NCI-H524 (cell line): ENCODE data around the gene GATAD2A.
"Not testable (repeated sequence)": the region's sequence is repeated elsewhere in the genome, so short reads cannot be mapped to it uniquely, and the experiment has no call there.

Experiments used
- DNase-seq, 2 experiments: peaks; one replicate each; lab custom pipeline; 2025; lab: John Stamatoyannopoulos, UW

Gene GATAD2A

DNA sequence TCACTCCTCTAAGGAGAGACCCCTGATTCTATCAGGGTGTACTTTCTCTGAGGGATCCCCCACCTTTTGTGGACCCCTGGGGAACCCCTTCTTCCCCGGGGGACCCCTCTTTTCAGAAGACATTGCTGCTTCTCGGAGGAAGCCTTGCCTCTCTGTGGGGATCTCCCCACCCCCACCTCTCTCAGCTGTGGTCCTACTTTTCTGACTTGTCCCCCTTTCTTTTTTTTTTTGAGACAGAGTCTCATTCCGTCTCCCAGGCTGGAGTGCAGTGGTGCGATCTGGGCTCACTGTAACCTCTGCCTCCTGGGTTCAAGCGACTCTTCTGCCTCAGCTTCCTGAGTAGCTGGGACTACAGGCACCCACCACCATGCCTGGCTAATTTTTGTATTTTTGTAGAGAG is 18.4 kb upstream of the GATAD2A start:
- DNase-seq: no peak

- DNase-seq: no peak
These were observed 16.6 kb upstream of the GATAD2A start for GRCh38 chr19:19388568-19389555.

DNA sequence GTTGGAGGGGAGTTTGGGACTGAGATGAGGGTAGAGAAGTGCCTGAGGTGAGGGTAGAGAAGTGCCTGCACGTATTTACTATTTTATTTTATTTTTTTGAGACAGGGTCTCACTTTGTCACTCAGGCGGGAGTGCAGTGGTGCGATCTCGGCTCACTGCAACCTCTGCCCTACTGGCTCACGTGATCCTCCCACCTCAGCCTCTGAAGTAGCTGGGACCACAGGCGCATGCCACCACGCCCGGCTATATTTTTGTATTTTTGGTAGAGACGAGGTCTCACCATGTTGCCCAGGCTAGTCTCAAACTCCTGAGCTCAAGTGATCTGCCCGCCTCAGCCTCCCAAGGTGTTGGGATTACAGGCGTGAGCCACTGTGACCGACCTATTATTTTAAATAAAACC is 15.8 kb upstream of the GATAD2A start:
- DNase-seq: not testable (repeated sequence)

DNA sequence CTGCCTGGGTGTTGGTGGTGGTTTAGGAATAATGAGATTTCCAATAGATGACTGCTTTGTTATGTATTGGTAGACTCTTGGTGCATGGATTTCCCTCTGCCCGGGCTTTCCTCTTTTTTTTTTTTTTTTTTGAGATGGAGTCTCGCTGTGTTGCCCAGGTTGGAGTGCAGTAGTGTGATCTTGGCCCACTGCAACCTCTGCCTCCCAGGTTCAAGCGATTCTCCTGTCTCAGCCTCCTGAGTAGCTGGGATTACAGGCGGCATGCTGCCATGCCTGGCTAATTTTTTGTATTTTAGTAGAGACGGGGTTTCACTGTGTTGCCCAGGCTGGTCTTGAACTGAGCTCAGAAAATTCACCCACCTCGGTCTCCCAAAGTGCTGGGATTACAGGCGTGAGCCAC is 11.1 kb upstream of the GATAD2A start:
- DNase-seq: not testable (repeated sequence)

DNA sequence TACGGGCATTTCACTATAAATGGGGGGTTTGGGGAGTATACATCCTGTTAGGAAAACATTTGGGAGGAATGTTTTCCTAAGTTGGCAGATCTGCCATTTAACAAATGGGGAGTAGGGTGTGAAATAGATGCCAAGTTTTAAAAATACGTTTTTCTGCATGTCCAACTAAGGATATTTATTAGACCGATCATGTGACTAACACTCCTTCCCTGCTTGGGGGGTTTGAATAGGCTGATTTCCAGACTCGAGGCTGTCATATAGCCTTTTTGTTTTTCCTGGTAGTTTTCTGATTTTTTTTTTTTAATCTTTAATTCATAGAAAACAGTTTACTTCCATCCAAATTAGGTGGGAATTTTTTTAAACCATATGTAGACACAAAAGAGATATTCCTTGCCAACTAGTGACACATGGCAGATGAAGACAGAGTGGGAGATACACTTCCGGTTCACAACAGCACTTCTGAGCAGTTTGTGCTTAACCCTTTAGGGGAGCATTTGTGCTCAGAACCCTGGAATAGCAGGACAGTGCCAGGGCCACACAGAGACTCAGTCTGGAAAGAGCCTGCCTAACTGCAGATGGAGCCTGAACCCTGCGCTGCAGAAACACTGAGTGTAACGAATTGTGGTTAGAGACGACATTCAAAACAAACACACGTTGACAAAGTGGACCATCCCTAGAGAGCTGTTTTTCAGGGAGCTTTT is 5.6 kb upstream of the GATAD2A start:
- DNase-seq: no peak

- no peak for DNase-seq
These were observed 2.7 kb upstream of the GATAD2A start for GRCh38 chr19:19402656-19403372.

DNA sequence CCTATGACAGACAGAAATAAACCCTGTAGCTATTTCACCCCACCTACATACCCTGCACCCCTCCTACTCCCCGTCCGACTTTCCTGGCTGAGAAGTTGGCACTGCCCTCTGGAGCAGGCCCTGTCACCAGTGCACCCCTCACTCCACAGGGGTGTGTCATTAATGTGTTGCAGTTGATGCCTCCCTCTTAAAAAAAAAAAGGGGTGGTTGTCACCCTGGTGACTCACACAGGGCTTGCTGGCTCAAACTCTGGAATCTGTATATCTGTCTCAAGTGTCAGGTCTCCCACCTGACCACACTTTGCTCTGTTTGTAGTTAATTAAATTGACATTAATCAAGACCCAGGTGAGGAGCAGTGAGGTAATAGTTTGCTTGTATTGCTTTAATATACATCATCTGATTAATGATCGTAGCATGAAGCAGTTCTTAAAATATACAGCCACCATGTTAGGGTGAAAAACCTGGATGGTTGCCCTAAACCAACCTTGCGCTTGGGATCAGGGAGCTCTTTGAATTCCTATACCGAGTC is 2.0 kb upstream of the GATAD2A start:
- DNase-seq: no peak

DNA sequence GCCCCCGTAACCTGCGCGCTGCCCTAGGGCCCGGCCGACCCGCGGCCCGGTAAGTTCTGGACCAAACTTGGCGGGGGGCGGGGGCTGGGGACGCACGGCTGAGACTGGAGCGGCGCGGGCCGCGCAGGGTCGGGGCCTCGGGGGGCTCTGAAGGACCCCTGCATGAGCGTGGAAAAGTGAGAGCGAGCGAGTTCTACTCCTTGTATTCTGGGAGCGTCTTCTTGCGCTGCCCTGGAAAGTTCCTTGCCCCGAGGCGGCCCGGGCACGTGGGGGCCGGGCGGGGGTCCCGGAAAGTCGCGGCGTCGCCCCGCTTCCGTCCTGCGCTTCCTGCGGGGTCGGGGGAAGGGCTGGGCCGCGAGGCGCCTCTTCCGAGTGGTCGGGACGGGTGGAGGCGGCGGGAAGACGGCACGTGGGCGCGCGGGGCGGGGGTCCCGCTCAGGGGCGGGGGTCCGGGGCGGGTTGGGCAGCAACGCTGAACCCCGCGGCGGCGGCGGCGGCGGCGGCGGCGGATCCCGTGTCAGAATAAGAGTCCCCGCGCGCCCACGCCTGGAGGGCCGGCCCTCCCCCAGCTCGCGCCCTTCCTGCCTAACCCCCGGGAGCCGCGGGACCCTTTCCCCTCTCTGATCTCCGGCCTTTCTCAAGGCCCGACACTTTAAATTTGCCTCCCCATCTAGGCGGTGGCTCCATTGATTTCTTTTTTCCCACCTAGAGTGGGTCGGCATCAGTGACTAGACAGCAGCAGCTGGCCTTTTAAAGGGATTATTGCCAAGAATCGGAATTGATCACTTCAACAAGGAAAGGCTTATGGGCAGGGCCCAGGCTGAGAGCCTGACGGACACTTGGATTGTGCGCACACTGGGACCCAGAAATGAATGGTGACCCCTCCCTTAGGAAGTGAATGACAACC is 749 bp downstream of the GATAD2A start:
- DNase-seq: peak; percentile 45 to 73

GRCh38 chr19:19406878-19407632 is 1.6 kb downstream of the GATAD2A start:
- peak in 1 of 2 experiments; percentile 36 for DNase-seq

DNA sequence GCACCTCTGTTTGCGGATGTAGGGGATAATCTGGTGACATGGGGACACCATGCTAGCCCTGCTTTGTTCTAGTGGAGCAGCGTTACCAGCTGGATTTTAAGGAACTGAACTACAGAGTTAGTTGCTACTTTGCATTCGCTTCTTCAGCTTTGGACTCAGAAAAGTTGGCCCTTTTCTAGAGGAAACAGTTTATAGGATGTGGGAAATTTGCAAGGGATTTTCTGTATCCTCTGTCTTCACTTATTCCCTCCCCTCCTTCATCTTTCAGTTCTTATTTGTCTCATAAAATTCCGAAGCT is 2.1 kb downstream of the GATAD2A start:
- no peak for DNase-seq

- no peak for DNase-seq
These were observed 3.7 kb downstream of the GATAD2A start for GRCh38 chr19:19409205-19409604.

DNA sequence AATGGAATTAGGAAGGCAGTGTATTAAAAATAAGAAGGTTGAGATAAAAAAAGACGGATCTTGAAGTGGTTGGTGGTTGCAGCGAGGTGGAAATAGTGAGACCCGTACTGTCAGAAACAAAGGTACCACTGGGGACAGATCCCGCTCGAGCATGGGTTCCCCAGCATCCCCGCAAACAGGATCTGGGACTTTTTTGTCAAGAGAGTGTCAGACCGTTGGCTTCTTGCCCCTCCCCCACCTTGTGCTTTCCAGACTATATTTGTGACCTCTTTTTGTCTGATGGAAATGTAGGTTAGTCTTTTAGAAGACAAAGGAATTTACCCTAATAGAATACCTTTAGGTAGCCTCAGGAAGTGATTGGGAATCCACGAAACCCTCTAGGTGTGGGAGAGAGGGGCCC is 4.2 kb downstream of the GATAD2A start:
- DNase-seq: no peak

- DNase-seq: no peak
These were observed 5.4 kb downstream of the GATAD2A start for GRCh38 chr19:19410553-19411550.

- DNase-seq: no peak
These were observed 10.8 kb downstream of the GATAD2A start for GRCh38 chr19:19416280-19416679.

GRCh38 chr19:19417046-19417445 is 11.6 kb downstream of the GATAD2A start:
- DNase-seq: no peak

GRCh38 chr19:19417628-19418245 is 12.3 kb downstream of the GATAD2A start:
- peak; percentile 66 to 83 for DNase-seq

DNA sequence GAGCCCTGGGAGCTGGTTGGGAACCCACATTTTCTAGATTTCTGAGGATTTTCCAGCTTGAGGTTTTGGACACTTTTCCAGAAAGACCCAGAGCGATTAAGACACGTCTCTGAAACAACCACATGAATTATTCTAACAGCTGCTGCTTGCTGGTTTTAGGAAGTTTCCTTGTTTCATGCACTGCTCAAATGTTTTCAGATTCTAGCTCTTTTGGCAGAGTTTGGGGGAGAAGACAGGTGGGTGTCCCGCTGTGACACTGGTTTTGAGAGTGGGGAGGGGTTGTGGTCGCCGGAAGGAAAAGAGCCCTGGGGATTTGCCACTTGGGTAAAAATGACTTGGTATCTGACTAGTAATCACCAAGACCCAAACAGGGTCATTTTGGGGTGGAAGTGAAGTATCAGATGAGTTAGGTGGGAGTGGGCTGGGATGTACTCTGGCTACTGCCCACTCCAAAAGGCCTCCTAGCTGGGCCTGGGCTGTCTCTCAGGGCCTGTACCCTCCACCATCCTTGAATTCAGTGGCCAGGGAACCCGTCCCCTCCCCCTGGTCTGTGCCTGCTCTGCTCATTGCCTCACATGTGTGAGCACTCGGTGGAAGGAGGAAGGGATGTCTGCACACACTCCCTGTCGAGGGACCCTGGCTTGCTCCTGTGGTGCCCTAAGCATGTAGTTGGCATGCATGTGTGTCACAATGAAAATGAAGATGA is 13.2 kb downstream of the GATAD2A start:
- no peak for DNase-seq
